Measurements from ENCODE around the gene DCST1. TPM values are rescaled to one million over a fixed set of nuclear protein-coding genes. Genes with fewer than 3 reads are reported as not detected.

DCST1 gene
- total and polyA plus RNA-seq, 4 donors = not detected

DNA sequence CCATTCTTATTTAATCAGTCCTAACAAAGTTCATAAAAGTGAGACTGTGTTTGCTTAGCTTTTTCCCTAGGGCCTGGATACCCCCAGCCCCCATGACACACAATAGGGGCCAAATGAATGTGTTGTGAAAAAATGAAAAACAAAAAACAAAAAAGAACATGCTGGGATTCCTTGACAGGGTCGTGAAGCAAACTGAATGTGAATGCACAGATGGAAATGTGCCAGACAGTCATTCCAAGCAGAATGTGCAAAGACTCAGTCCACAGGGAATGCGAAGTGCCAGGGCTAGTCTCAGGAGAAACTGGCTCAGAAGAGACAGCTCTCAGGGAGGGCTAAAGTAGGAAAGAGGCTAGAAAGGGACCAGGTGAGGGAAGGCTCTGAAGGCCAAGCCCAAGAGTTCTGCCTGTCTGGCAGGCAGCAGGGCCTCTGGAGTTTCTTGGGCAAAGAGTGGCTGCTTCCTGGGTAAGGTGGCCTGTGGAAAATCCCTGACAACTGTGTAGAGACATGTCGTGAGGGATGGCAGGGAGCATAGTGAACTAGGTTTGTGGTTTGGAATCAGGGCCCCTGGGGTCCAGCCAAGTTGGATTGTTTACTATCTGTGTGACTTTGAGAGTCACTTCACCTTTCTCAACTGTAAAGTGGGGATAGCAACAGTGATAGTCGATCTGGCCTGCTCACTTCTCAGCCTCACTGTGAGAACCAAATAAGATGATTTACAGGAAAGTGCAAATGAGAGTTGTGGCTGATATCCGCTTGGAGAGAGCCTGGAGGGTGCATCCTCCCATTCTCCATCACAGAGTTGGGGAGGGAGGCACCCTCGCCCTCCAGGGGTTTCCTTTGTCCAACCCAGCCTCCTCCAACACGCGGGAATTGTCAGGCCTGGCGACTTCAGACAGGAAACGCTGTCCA, 16.3 kb downstream of the DCST1 start:
- Histone ChIP-seq H3K27ac (ENCODE audit: low read depth in 1 of 2, low read length in 2 of 2) (peak overlapping the region; percentile 70 to 91), H3K4me1 (ENCODE audit: control insufficient read depth in 4 of 4, insufficient read depth in 4 of 4, low read length in 3 of 4) (peaks cover 9 to 57% (median 32%) of the 10 kb centered on the region in 4 donors), H3K36me3 (ENCODE audit: control insufficient read depth in 4 of 4, insufficient read depth in 3 of 4, low read depth in 1 of 4, low read length in 3 of 4) (no peaks in the 10 kb centered on the region), H3K4me3 (ENCODE audit: low read depth in 1 of 3, low read length in 3 of 3) (peak overlapping the region in 2 of 3 donors; percentile 4 to 75), H3K27me3 (ENCODE audit: control insufficient read depth in 4 of 4, insufficient read depth in 4 of 4, low read length in 3 of 4) (no peaks in the 10 kb centered on the region), H3K9me3 (ENCODE audit: control insufficient read depth in 4 of 4, low read length in 3 of 4) (no peaks in the 10 kb centered on the region), H3K9ac (ENCODE audit: low read depth in 1 of 2, low read length in 2 of 2) (peak overlapping the region; percentile 6 to 35)
- WGBS = 18% methylated on average over 10 of the region's 10 CpGs
- DNase-seq (ENCODE audit: low spot score) = no peak
- no peak for TF ChIP-seq JUND (IDR thresholded peaks at IDR 0.05)
- TF ChIP-seq, protein P1, sequence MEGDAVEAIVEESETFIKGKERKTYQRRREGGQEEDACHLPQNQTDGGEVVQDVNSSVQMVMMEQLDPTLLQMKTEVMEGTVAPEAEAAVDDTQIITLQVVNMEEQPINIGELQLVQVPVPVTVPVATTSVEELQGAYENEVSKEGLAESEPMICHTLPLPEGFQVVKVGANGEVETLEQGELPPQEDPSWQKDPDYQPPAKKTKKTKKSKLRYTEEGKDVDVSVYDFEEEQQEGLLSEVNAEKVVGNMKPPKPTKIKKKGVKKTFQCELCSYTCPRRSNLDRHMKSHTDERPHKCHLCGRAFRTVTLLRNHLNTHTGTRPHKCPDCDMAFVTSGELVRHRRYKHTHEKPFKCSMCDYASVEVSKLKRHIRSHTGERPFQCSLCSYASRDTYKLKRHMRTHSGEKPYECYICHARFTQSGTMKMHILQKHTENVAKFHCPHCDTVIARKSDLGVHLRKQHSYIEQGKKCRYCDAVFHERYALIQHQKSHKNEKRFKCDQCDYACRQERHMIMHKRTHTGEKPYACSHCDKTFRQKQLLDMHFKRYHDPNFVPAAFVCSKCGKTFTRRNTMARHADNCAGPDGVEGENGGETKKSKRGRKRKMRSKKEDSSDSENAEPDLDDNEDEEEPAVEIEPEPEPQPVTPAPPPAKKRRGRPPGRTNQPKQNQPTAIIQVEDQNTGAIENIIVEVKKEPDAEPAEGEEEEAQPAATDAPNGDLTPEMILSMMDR (IDR thresholded peaks at IDR 0.05; ENCODE audit: low read depth, low read length, missing input control) = no peak
- TF ChIP-seq FOXA2 (IDR thresholded peaks at IDR 0.05) = no peak
- no peak for TF ChIP-seq NR2F2 (IDR thresholded peaks at IDR 0.05)
- no peak for TF ChIP-seq FOXA1 (IDR thresholded peaks at IDR 0.05)
- TF ChIP-seq HNF4A (conservative IDR thresholded peaks at IDR 0.05) = no peak
- TF ChIP-seq, protein P2, sequence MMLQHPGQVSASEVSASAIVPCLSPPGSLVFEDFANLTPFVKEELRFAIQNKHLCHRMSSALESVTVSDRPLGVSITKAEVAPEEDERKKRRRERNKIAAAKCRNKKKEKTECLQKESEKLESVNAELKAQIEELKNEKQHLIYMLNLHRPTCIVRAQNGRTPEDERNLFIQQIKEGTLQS (IDR thresholded peaks at IDR 0.05) = no peak
- no peak for TF ChIP-seq RXRA (IDR thresholded peaks at IDR 0.05)
- TF ChIP-seq REST (IDR thresholded peaks at IDR 0.05) = no peak
- TF ChIP-seq SP1 (IDR thresholded peaks at IDR 0.05) = no peak
- TF ChIP-seq RAD21 (IDR thresholded peaks at IDR 0.05) = no peak
- TF ChIP-seq GABPA (IDR thresholded peaks at IDR 0.05 in 1 of 2, conservative IDR thresholded peaks at IDR 0.05 in 1 of 2) = no peak
- TF ChIP-seq TAF1 (conservative IDR thresholded peaks at IDR 0.05) = no peak
- no peak for TF ChIP-seq ZBTB33 (IDR thresholded peaks at IDR 0.05)
- TF ChIP-seq YY1 (IDR thresholded peaks at IDR 0.05) = no peak
- no peak for TF ChIP-seq MAX (IDR thresholded peaks at IDR 0.05)
- TF ChIP-seq EGR1 (IDR thresholded peaks at IDR 0.05; ENCODE audit: low read depth in 2 of 2) = no peak
- TF ChIP-seq HNF4G (IDR thresholded peaks at IDR 0.05) = no peak

Data from liver (tissue), 9 donors.